Transverse colon (tissue), 4 donors: ENCODE results near the gene KCNK7. TPM values are rescaled to one million over a fixed set of nuclear protein-coding genes. Genes with fewer than 3 reads are reported as not detected.
A peak's percentile ranks its signal among the peaks of the same experiment; 100 is the strongest.

ENCODE experiments used
- DNase-seq: peaks from one replicate; pipeline ENCODE4 v3.0.0-alpha.2; 2019
- H3K27ac ChIP-seq, 4 donors: fragments of 200-600 bp; sonication (generic); 2 replicates each; pipeline ENCODE4 v1.5.1; 2016 to 2018; ENCODE audit warnings: inconsistent platforms in 4 of 4
- H3K27me3 ChIP-seq: fragments of 200-600 bp; sonication (generic); 2 replicates; pipeline ENCODE4 v1.5.1; 2017; ENCODE audit warnings: inconsistent platforms
- H3K36me3 ChIP-seq, 4 donors: fragments of 200-600 bp; sonication (generic); 2 replicates each; pipeline ENCODE4 v1.5.1; 2017 to 2019; ENCODE audit warnings: inconsistent platforms in 4 of 4
- H3K4me1 ChIP-seq, 4 donors: fragments of 200-600 bp; sonication (generic); 2 replicates each; pipeline ENCODE4 v1.5.1; 2017 to 2020; ENCODE audit warnings: inconsistent platforms in 4 of 4
- H3K4me3 ChIP-seq, 4 donors: fragments of 200-600 bp; sonication (generic); 1 replicate in 1 of 4; 2 replicates in 3 of 4; pipeline versions ENCODE4 v1.5.1 to v1.6.1; 2017 to 2019; ENCODE audit warnings: inconsistent platforms in 4 of 4
- H3K9me3 ChIP-seq, 2 donors: fragments of 200-600 bp; sonication (generic); 2 replicates each; pipeline ENCODE4 v1.5.1; 2017 to 2019; ENCODE audit warnings: inconsistent platforms in 2 of 2
- CTCF ChIP-seq, 5 experiments: fragments of 200-600 bp in 3 of 5; fragments of 450-650 bp in 2 of 5; sonication (generic) in 3 of 5; IDR thresholded peaks; 1 replicate in 2 of 5; 2 replicates in 3 of 5; pipeline ENCODE4 v1.5.1; 2016 to 2017; ENCODE audit warnings: antibody characterized with exemption in 5 of 5, inconsistent platforms in 3 of 5, mild to moderate bottlenecking in 2 of 5, moderate library complexity in 1 of 5
- EP300 ChIP-seq: sonication (generic); formaldehyde crosslinking; IDR thresholded peaks from one replicate; pipeline ENCODE4 v1.6.1; 2017; ENCODE audit warnings: antibody characterized with exemption, low read depth
- POLR2A ChIP-seq: fragments of 450-650 bp; IDR thresholded peaks from one replicate; pipeline ENCODE4 v1.6.1; 2016; ENCODE audit warnings: antibody characterized with exemption, mild to moderate bottlenecking, moderate library complexity
- POLR2AphosphoS5 ChIP-seq, 3 donors: sonication (generic); formaldehyde crosslinking; IDR thresholded peaks; one replicate each; pipeline ENCODE4 v1.6.1; 2016; ENCODE audit warnings: antibody characterized with exemption in 3 of 3
- WGBS, 2 donors: methylation state at CpG; one replicate each; pipeline ENCODE4 v1.1.5; 2018; ENCODE audit warnings: low coverage in 1 of 2; 5-methylcytosine and 5-hydroxymethylcytosine counted together
- in situ Hi-C, 4 donors: fragments of 200-750 bp; cut with MboI; loops; one replicate each; pipeline versions ENCODE4 v1.15.0 to v1.15.1; 2017; ENCODE audit warnings: low sequenced_read_pairs in 3 of 4, low pct_ligation_motif_present in 1 of 4, low pct_unique_long_range_greater_than_20kb in 1 of 4
- intact Hi-C: fragments of 100-400 bp; cut with DNase I; formaldehyde crosslinking; loops from one replicate; pipeline ENCODE4 v1.15.1; 2023; ENCODE audit warnings: low total_unique reads
- total RNA-seq, 4 donors: library from RNA; depleted of rRNA; stranded (reverse); fragments of >200 nt; gene quantifications; one replicate each; pipeline ENCODE4 v1.1.0, GENCODE V29; 2016

The KCNK7 gene
- total RNA-seq, 4 donors from 2014 or later, result 0.27 to 1.6 TPM; not detected in 2

- 33% methylated on average over 14 of the region's 22 CpGs; no CpG with 5 or more reads in 1 of the 2 donors for WGBS, 2 donors
- peak overlapping the region; percentile 96 to 98 (median 96) for H3K27ac ChIP-seq
- in situ Hi-C loops, result no loop called here
- no peaks in the 10 kb centered on the region for H3K27me3 ChIP-seq
- H3K36me3 ChIP-seq, result no peaks in the 10 kb centered on the region
- intact Hi-C loops, result no loop called here
- peak; percentile 49 for DNase-seq
- no peaks in the 10 kb centered on the region for H3K9me3 ChIP-seq
- TF ChIP-seq CTCF (IDR thresholded peaks at IDR 0.05) (no peak), POLR2AphosphoS5 (IDR thresholded peaks at IDR 0.05) (no peak), POLR2A (no peak), EP300 (no peak)
- H3K4me3 ChIP-seq, result peak overlapping the region; percentile 36 to 94 (median 86)
- peaks cover 47 to 81% (median 68%) of the 10 kb centered on the region in 4 donors for H3K4me1 ChIP-seq
These were observed 22.1 kb downstream of the KCNK7 start for GRCh38 chr11:65573391-65574079.

GRCh38 chr11:65572356-65573051 lies 23.1 kb downstream of the KCNK7 start, which contains the start of gene FAM89B:
Gene FAM89B (plus strand): TSS chr11:65572538. CDS start chr11:65572670, 132 bp downstream.
- Histone ChIP-seq H3K9me3 (no peaks in the 10 kb centered on the region), H3K27me3 (no peaks in the 10 kb centered on the region), H3K4me1 (peaks cover 40 to 73% (median 64%) of the 10 kb centered on the region in 4 donors), H3K27ac (peak within 1 kb of the TSS; percentile 96 to 98 (median 96)), H3K36me3 (no peaks in the 10 kb centered on the region), H3K4me3 (peak within 1 kb of the TSS; percentile 36 to 94 (median 86))
- TF ChIP-seq POLR2AphosphoS5 (IDR thresholded peaks at IDR 0.05) (peak in 2 of 3 donors; percentile 48 to 73), POLR2A (no peak), EP300 (no peak), CTCF (IDR thresholded peaks at IDR 0.05) (no peak)
- 0% methylated on average over 42 of the region's 86 CpGs; no CpG with 5 or more reads in 1 of the 2 donors for WGBS, 2 donors
- DNase-seq, result peak; percentile 95
- intact Hi-C loops, result no loop called here
- in situ Hi-C loops, result no loop called here

- H3K4me3 ChIP-seq, result peak overlapping the region; percentile 10 to 94 (median 86)
- intact Hi-C loops, result no loop called here
- H3K9me3 ChIP-seq, result no peaks in the 10 kb centered on the region
- no peaks in the 10 kb centered on the region for H3K36me3 ChIP-seq
- H3K27ac ChIP-seq, result peak overlapping the region; percentile 96 to 98 (median 96)
- in situ Hi-C loops, result no loop called here
- DNase-seq, result peak; percentile 44
- 4% methylated on average over 11 of the region's 11 CpGs; no CpG with 5 or more reads in 1 of the 2 donors for WGBS, 2 donors
- no peaks in the 10 kb centered on the region for H3K27me3 ChIP-seq
- TF ChIP-seq CTCF (IDR thresholded peaks at IDR 0.05) (peak; percentile 17 to 31 (median 28)), POLR2A (no peak)
- H3K4me1 ChIP-seq, result peaks cover 36 to 67% (median 59%) of the 10 kb centered on the region in 4 donors
These were observed 23.7 kb downstream of the KCNK7 start for GRCh38 chr11:65571940-65572339.

GRCh38 chr11:65571420-65571819 lies 24.2 kb downstream of the KCNK7 start:
- WGBS, 2 donors, result 71% methylated on average over 9 of the region's 9 CpGs; no CpG with 5 or more reads in 1 of the 2 donors
- Histone ChIP-seq H3K4me3 (peak overlapping the region in 2 of 4 donors; percentile 66 to 72), H3K4me1 (peaks cover 33 to 62% (median 54%) of the 10 kb centered on the region in 4 donors), H3K27me3 (no peaks in the 10 kb centered on the region), H3K27ac (peak overlapping the region; percentile 96 to 98 (median 96)), H3K9me3 (no peaks in the 10 kb centered on the region), H3K36me3 (no peaks in the 10 kb centered on the region)
- peak; percentile 11 for DNase-seq
- in situ Hi-C loops (no loop called here), intact Hi-C loops (no loop called here)
- TF ChIP-seq POLR2AphosphoS5 (IDR thresholded peaks at IDR 0.05), result no peak
- no peak for TF ChIP-seq POLR2A
- TF ChIP-seq EP300, result no peak
- TF ChIP-seq CTCF (IDR thresholded peaks at IDR 0.05), result no peak
